A549 (cell line): ENCODE results near the gene RAB30. TPM values are rescaled to one million over a fixed set of nuclear protein-coding genes. Genes with fewer than 3 reads are reported as not detected.

Experiments
- ATAC-seq, 2 experiments: fragments of 200-7000 bp in 1 of 2; fragments of >200 bp in 1 of 2; cut with Nextera tagmentation in 1 of 2; cut with Tn5 transposase in 1 of 2; 3 replicates each; pipeline versions ENCODE4 v1.8.0 to v1.9.1; 2018 to 2020; ENCODE audit warnings: mild to moderate bottlenecking in 1 of 2, moderate library complexity in 1 of 2
- CTCF ChIA-PET: fragments of 300-600 bp; sonication (Branson Sonifier 250); formaldehyde crosslinking; extraction: SDS; loops from one replicate; lab custom pipeline; 2021; ENCODE audit warnings: antibody characterized with exemption, inconsistent platforms; lab: Yijun Ruan, JAX
- POLR2A ChIA-PET: fragments of 350-600 bp; formaldehyde crosslinking; extraction: SDS; loops from one replicate; lab custom pipeline; 2021; ENCODE audit warnings: antibody characterized with exemption, inconsistent platforms; lab: Yijun Ruan, JAX
- DNase-seq, 2 experiments: peaks; one replicate each; pipeline versions ENCODE4 v3.0.0 to v3.0.0-alpha.2; 2011 to 2016; ENCODE audit warnings: low read depth in 1 of 2, low spot score in 1 of 2
- FAIRE-seq: peaks from 2 replicates; lab custom pipeline; 2011; peaks lifted over from hg19 to GRCh38; lab: Jason Lieb, UNC
- H3K27ac ChIP-seq, 2 experiments: fragments of >200 bp; sonication (Bioruptor Twin); formaldehyde crosslinking; 3 replicates each; pipeline ENCODE4 v1.5.1; 2016 to 2017
- H3K4me1 ChIP-seq: fragments of >200 bp; sonication (Bioruptor Twin); formaldehyde crosslinking; 3 replicates; pipeline ENCODE4 v1.6.1; 2016
- H3K4me2 ChIP-seq: fragments of >200 bp; sonication (Bioruptor Twin); formaldehyde crosslinking; 3 replicates; pipeline ENCODE4 v1.6.1; 2016
- H3K4me3 ChIP-seq: fragments of >200 bp; sonication (Bioruptor Twin); formaldehyde crosslinking; 3 replicates; pipeline ENCODE4 v1.5.1; 2016
- H3K9me3 ChIP-seq: fragments of >200 bp; sonication (Bioruptor Twin); formaldehyde crosslinking; 3 replicates; pipeline ENCODE4 v1.6.1; 2016
- ATOH8 ChIP-seq: fragments of 250-450 bp; sonication (Bioruptor Pico); IDR thresholded peaks from 2 replicates; pipeline ENCODE4 v1.5.0; 2020; ENCODE audit warnings: low read depth, mild to moderate bottlenecking, moderate library complexity
- CBX2 ChIP-seq: fragments of 200-600 bp; sonication (generic); IDR thresholded peaks from 2 replicates; pipeline ENCODE4 v1.6.1; 2016; ENCODE audit warnings: low read depth, mild to moderate bottlenecking, borderline replicate concordance
- CHD4 ChIP-seq: fragments of 200-600 bp; sonication (generic); IDR thresholded peaks from 2 replicates; pipeline ENCODE4 v1.6.1; 2016; ENCODE audit warnings: antibody characterized with exemption, mild to moderate bottlenecking, borderline replicate concordance
- FOSB ChIP-seq: fragments of 250-450 bp; sonication (Bioruptor Pico); IDR thresholded peaks from 2 replicates; pipeline ENCODE4 v1.5.0; 2020; ENCODE audit warnings: mild to moderate bottlenecking, moderate library complexity
- GATA3 ChIP-seq: IDR thresholded peaks from 2 replicates; pipeline ENCODE4 v1.6.1; 2012; ENCODE audit warnings: borderline replicate concordance
- HEYL ChIP-seq: fragments of 250-450 bp; sonication (Bioruptor Pico); IDR thresholded peaks from 2 replicates; pipeline ENCODE4 v1.8.0; 2021; ENCODE audit warnings: mild to moderate bottlenecking, moderate library complexity
- HMGXB4 ChIP-seq: fragments of 250-450 bp; sonication (Bioruptor Pico); IDR thresholded peaks from 2 replicates; pipeline ENCODE4 v1.5.0; 2021; ENCODE audit warnings: mild to moderate bottlenecking, moderate library complexity, borderline replicate concordance
- HOXA7 ChIP-seq: fragments of 250-450 bp; sonication (Bioruptor Pico); IDR thresholded peaks from 2 replicates; pipeline ENCODE4 v1.5.0; 2020; ENCODE audit warnings: mild to moderate bottlenecking, moderate library complexity
- JUN ChIP-seq, 2 experiments: fragments of >200 bp; sonication (Bioruptor Twin); formaldehyde crosslinking; IDR thresholded peaks; 2 replicates in 1 of 2; 3 replicates in 1 of 2; pipeline ENCODE4 v1.6.1; 2016 to 2017
- JUNB ChIP-seq: fragments of >200 bp; sonication (Bioruptor Twin); formaldehyde crosslinking; IDR thresholded peaks from 2 replicates; pipeline ENCODE4 v1.6.1; 2016
- MYC ChIP-seq: IDR thresholded peaks from 2 replicates; pipeline ENCODE4 v1.6.1; 2012; ENCODE audit warnings: mild to moderate bottlenecking, inconsistent platforms, low read length, improper control_type of control experiment, borderline replicate concordance
- NFE2L2 ChIP-seq: fragments of 150-350 bp; conservative IDR thresholded peaks from 2 replicates; pipeline ENCODE4 v1.6.1; 2014; ENCODE audit warnings: low read length
- NR3C1 ChIP-seq: fragments of >200 bp; sonication (Bioruptor Twin); formaldehyde crosslinking; IDR thresholded peaks from 3 replicates; pipeline ENCODE4 v1.6.1; 2017
- PHF8 ChIP-seq: fragments of 200-600 bp; sonication (generic); IDR thresholded peaks from 2 replicates; pipeline ENCODE4 v1.6.1; 2016; ENCODE audit warnings: low read depth, mild to moderate bottlenecking, antibody characterized with exemption, moderate library complexity, borderline replicate concordance
- POLR2A ChIP-seq: IDR thresholded peaks from 2 replicates; pipeline ENCODE4 v1.6.1; 2012; ENCODE audit warnings: mild to moderate bottlenecking, low read length
- POLR2AphosphoS2 ChIP-seq: conservative IDR thresholded peaks from 2 replicates; pipeline ENCODE4 v1.6.1; 2012; ENCODE audit warnings: low read length, improper control_type of control experiment, inconsistent platforms
- RAD21 ChIP-seq, 2 experiments: fragments of >200 bp in 1 of 2; sonication (Bioruptor Twin) in 1 of 2; formaldehyde crosslinking in 1 of 2; IDR thresholded peaks in 1 of 2; conservative IDR thresholded peaks in 1 of 2; 2 replicates in 1 of 2; 3 replicates in 1 of 2; pipeline ENCODE4 v1.6.1; 2012 to 2018; ENCODE audit warnings: inconsistent platforms in 1 of 2
- RNF2 ChIP-seq: fragments of 200-600 bp; sonication (generic); IDR thresholded peaks from 2 replicates; pipeline ENCODE4 v1.6.1; 2016; ENCODE audit warnings: low read depth, mild to moderate bottlenecking, antibody characterized with exemption, moderate library complexity, borderline replicate concordance
- SMC3 ChIP-seq: fragments of >200 bp; sonication (Bioruptor Twin); formaldehyde crosslinking; IDR thresholded peaks from 3 replicates; pipeline ENCODE4 v1.6.1; 2018; ENCODE audit warnings: inconsistent platforms
- SREBF2 ChIP-seq: fragments of 450-650 bp; IDR thresholded peaks from 2 replicates; pipeline ENCODE4 v1.6.1; 2014; ENCODE audit warnings: mild to moderate bottlenecking, moderate library complexity
- USF2 ChIP-seq: fragments of 450-650 bp; IDR thresholded peaks from 2 replicates; pipeline ENCODE4 v1.6.1; 2014; ENCODE audit warnings: antibody characterized with exemption
- ZC3H11A ChIP-seq: fragments of 450-650 bp; IDR thresholded peaks from 2 replicates; pipeline ENCODE4 v1.6.1; 2014; ENCODE audit warnings: antibody characterized with exemption, mild to moderate bottlenecking
- ZNF302 ChIP-seq: fragments of 250-450 bp; sonication (Bioruptor Pico); IDR thresholded peaks from 2 replicates; pipeline ENCODE4 v1.9.0; 2021; ENCODE audit warnings: inconsistent platforms, mild to moderate bottlenecking, moderate library complexity
- WGBS: methylation state at CpG from one replicate; pipeline ENCODE4 v1.1.6; 2017; ENCODE audit errors: missing lambda C conversion rate; 5-methylcytosine and 5-hydroxymethylcytosine counted together
- polyA plus RNA-seq, 4 experiments: library from polyadenylated mRNA; depleted of rRNA in 3 of 4; stranded (reverse); fragments of >200 nt; fragmentation: RNase III in 1 of 4; extraction: RNeasy Plus Mini Kit Qiagen cat#74134 plus additional on column Dnase treatment in 1 of 4; gene quantifications; 2 replicates in 3 of 4; 3 replicates in 1 of 4; pipeline ENCODE4 v1.2.3, GENCODE V29; 2011 to 2017

The RAB30 gene
- polyA plus RNA-seq, 2 of the 4 experiments (the other 2 are of a cell fraction), result 4.2 to 6.2 TPM

- Histone ChIP-seq H3K9me3 (no peaks in the 10 kb centered on the region), H3K27ac (no peak overlapping the region), H3K4me1 (no peaks in the 10 kb centered on the region), H3K4me2 (no peak overlapping the region), H3K4me3 (no peak overlapping the region)
- TF ChIP-seq CBX2 (no peak), HMGXB4 (no peak), JUNB (no peak), HEYL (CRISPR knock-in tag) (no peak), RNF2 (no peak), SREBF2 (no peak), JUN (IDR thresholded peaks at IDR 0.05) (no peak), ATOH8 (CRISPR knock-in tag) (no peak), RAD21 (conservative IDR thresholded peaks at IDR 0.05 in 1 of 2, IDR thresholded peaks at IDR 0.05 in 1 of 2) (no peak), POLR2A (no peak), POLR2AphosphoS2 (no peak), HOXA7 (CRISPR knock-in tag) (no peak), ZC3H11A (no peak)
- WGBS, result 62% methylated on average over 3 of the region's 3 CpGs
- CTCF ChIA-PET, result no interaction called here
- ATAC-seq (no peak), DNase-seq (no peak), FAIRE-seq (no peak)
- POLR2A ChIA-PET, result no interaction called here
These were observed 47.5 kb upstream of the RAB30 start for GRCh38 chr11:83119216-83119615.

DNA sequence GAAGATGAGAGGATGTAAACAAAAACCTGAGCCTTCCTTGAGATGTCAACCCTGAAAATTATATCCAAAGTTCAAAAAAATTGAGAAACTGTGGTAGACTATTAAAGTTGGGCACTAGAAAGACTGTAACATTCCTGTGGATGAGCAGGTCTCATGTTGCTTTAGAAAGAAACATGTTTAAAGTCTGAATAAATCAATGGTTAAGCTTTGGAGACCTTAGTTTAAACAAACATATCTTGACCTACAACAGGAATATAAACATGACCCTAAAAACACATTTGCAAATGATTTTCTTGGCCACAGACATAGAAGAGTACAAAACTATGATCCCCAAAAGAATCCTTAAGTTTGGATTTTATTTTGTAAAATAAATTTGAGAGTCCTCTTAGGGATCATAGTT is 47.1 kb upstream of the RAB30 start:
- no peak overlapping the region for H3K4me2 ChIP-seq
- H3K4me3 ChIP-seq, result no peak overlapping the region
- DNase-seq (no peak), FAIRE-seq (no peak), ATAC-seq (no peak)
- TF ChIP-seq POLR2A, result no peak
- TF ChIP-seq GATA3, result no peak
- TF ChIP-seq RAD21 (conservative IDR thresholded peaks at IDR 0.05 in 1 of 2, IDR thresholded peaks at IDR 0.05 in 1 of 2), result no peak
- no peak for TF ChIP-seq SMC3
- TF ChIP-seq MYC, result no peak
- no peak for TF ChIP-seq NR3C1
- no peak for TF ChIP-seq PHF8
- TF ChIP-seq ZNF302, result no peak
- no peak for TF ChIP-seq POLR2AphosphoS2
- TF ChIP-seq ZC3H11A, result no peak
- no peak for TF ChIP-seq NFE2L2
- no peak for TF ChIP-seq FOSB (CRISPR knock-in tag)
- no peak for TF ChIP-seq USF2
- TF ChIP-seq CHD4, result no peak
- TF ChIP-seq HOXA7 (CRISPR knock-in tag), result no peak
- no peak overlapping the region for H3K27ac ChIP-seq
- no peaks in the 10 kb centered on the region for H3K9me3 ChIP-seq
- ChIA-PET POLR2A (no interaction called here), CTCF (no interaction called here)
- no peaks in the 10 kb centered on the region for H3K4me1 ChIP-seq
